ENCODE results near the gene ATRNL1.

GRCh38 chr10:115402699-115403098, 309.5 kb downstream of the ATRNL1 start:
- TF ChIP-seq EZH2phosphoT487 (IDR thresholded peaks at IDR 0.05; ENCODE audit: insufficient read depth, low read depth), result no peak
- TF ChIP-seq EZH2 (IDR thresholded peaks at IDR 0.05; ENCODE audit: insufficient read depth, poor library complexity, severe bottlenecking), result no peak
